D721Med (cell line): ENCODE measurements around the gene KCNIP3.
A peak's percentile ranks its signal among the peaks of the same experiment; 100 is the strongest.

Experiments used
- DNase-seq: peaks from one replicate; pipeline ENCODE4 v3.0.0; 2011; ENCODE audit warnings: low spot score; ENCODE audit not compliant: insufficient read length
- FAIRE-seq: peaks from 2 replicates; lab custom pipeline; 2011; peaks lifted over from hg19 to GRCh38; lab: Jason Lieb, UNC
- TF ChIP-seq, protein P1 (sequence below): IDR thresholded peaks from 2 replicates; pipeline ENCODE4 v1.5.1; 2012; ENCODE audit warnings: mild to moderate bottlenecking, control low read depth; ENCODE audit not compliant: insufficient read depth; ENCODE audit errors: missing control alignments

KCNIP3 gene

GRCh38 chr2:95389245-95390119, 92.3 kb downstream of the KCNIP3 start:
- FAIRE-seq (no peak), DNase-seq (peak; percentile 75)

GRCh38 chr2:95390272-95390880, 93.2 kb downstream of the KCNIP3 start:
- FAIRE-seq: no peak
- TF ChIP-seq, protein P1, sequence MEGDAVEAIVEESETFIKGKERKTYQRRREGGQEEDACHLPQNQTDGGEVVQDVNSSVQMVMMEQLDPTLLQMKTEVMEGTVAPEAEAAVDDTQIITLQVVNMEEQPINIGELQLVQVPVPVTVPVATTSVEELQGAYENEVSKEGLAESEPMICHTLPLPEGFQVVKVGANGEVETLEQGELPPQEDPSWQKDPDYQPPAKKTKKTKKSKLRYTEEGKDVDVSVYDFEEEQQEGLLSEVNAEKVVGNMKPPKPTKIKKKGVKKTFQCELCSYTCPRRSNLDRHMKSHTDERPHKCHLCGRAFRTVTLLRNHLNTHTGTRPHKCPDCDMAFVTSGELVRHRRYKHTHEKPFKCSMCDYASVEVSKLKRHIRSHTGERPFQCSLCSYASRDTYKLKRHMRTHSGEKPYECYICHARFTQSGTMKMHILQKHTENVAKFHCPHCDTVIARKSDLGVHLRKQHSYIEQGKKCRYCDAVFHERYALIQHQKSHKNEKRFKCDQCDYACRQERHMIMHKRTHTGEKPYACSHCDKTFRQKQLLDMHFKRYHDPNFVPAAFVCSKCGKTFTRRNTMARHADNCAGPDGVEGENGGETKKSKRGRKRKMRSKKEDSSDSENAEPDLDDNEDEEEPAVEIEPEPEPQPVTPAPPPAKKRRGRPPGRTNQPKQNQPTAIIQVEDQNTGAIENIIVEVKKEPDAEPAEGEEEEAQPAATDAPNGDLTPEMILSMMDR: no peak
- no peak for DNase-seq

More at GRCh38 chr2:95389245-95390119, 92.3 kb downstream of the KCNIP3 start:
- TF ChIP-seq, protein P1: peak; percentile 65

- no peak for DNase-seq
- TF ChIP-seq, protein P1: no peak
These were observed 93.8 kb downstream of the KCNIP3 start for GRCh38 chr2:95390881-95391321.

DNA sequence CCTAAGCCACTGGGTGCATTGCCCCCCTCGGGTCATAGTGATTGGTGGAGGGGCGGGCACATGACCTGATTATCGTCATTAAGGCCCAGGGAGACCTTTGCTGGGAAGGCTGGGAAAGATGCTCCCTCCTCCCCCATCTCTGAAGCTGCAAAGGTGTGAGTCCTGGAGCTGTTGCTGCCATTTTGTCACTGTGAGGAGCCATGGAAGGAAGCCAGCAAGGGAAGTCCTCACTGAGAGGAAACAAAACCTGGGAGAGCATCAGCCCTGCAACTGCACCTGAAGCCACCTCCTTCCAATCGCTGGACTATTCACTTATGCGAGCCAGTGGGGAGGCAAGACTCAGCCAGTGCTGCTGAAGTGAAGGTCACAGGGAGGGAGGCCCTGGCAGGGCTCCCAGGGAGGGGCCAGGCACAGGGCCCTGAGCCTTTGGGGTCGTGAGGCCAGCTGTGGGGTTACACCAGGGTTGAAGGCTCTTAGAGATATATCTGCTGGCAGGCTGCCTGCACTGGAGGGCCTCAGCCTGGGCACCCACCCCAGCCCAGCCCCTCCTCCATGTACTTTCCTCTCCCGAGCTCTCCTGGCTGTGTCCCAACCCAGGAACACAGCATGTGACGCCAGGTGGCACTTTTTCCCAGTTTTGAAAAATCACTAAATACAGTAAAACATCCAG, 94.6 kb downstream of the KCNIP3 start:
- FAIRE-seq (no peak), DNase-seq (no peak)
- TF ChIP-seq, protein P1: no peak

More at GRCh38 chr2:95390881-95391321, 93.8 kb downstream of the KCNIP3 start:
- no peak for FAIRE-seq

- TF ChIP-seq, protein P1: no peak
- no peak for FAIRE-seq
- DNase-seq: no peak
These were observed 95.2 kb downstream of the KCNIP3 start for GRCh38 chr2:95392320-95392719.

DNA sequence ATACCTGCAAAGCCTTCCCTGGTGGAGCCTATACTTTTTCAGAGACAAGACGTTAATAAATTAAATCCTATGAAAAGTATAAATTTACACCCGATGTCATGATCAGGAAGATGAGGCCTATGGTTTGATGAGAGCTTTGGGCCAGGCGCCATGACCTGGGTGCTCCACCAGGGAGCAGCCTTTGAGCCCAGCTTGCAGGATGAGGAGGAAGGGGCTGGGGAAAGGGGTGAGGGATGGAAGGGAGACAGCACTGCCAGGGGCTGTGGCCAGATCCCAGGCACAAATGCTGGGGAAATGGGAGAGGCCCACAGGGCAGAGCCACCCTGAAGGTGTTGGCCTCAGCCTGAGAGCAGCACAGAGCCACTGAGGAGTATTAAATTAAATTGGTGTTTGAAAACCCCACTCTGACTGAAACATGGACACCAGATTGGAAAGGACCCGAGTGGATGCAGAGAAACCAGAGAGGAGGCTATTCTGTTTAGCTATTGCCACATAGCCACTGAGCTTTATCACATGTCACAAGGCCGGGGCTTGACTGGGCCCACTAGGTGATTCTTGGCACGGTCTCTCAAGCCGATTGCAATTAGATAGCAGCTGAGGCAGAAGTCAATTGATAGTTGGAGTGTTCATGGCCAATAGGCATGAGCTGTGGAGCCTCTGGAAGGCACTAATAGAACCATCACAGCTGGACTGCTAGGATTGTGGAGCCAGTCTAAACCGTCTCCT, 95.7 kb downstream of the KCNIP3 start:
- TF ChIP-seq, protein P1: no peak
- FAIRE-seq (no peak), DNase-seq (no peak)
